ENCODE results near the gene PCLO. TPM values are rescaled to one million over a fixed set of nuclear protein-coding genes. Genes with fewer than 3 reads are reported as not detected.

PCLO gene
- total and polyA plus RNA-seq, 4 donors = 0.04 to 1.1 (median 0.48) TPM

- H3K9ac ChIP-seq (ENCODE audit: low read depth in 1 of 2, low read length in 2 of 2) = no peak overlapping the region
- no peaks in the 10 kb centered on the region for H3K36me3 ChIP-seq (ENCODE audit: control insufficient read depth in 4 of 4, insufficient read depth in 3 of 4, low read depth in 1 of 4, low read length in 3 of 4)
- no peak overlapping the region for H3K27ac ChIP-seq (ENCODE audit: low read depth in 1 of 2, low read length in 2 of 2)
- WGBS = 45% methylated on average over 3 of the region's 3 CpGs
- no peak for TF ChIP-seq ATF3 (IDR thresholded peaks at IDR 0.05)
- no peak for TF ChIP-seq SP1 (IDR thresholded peaks at IDR 0.05)
- no peak for TF ChIP-seq YY1 (IDR thresholded peaks at IDR 0.05)
- no peak for TF ChIP-seq HNF4G (IDR thresholded peaks at IDR 0.05)
- no peak for TF ChIP-seq RXRA (IDR thresholded peaks at IDR 0.05)
- TF ChIP-seq, protein P1, sequence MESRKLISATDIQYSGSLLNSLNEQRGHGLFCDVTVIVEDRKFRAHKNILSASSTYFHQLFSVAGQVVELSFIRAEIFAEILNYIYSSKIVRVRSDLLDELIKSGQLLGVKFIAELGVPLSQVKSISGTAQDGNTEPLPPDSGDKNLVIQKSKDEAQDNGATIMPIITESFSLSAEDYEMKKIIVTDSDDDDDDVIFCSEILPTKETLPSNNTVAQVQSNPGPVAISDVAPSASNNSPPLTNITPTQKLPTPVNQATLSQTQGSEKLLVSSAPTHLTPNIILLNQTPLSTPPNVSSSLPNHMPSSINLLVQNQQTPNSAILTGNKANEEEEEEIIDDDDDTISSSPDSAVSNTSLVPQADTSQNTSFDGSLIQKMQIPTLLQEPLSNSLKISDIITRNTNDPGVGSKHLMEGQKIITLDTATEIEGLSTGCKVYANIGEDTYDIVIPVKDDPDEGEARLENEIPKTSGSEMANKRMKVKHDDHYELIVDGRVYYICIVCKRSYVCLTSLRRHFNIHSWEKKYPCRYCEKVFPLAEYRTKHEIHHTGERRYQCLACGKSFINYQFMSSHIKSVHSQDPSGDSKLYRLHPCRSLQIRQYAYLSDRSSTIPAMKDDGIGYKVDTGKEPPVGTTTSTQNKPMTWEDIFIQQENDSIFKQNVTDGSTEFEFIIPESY (IDR thresholded peaks at IDR 0.05) = no peak
- TF ChIP-seq JUND (IDR thresholded peaks at IDR 0.05) = no peak
- no peak for TF ChIP-seq EGR1 (IDR thresholded peaks at IDR 0.05; ENCODE audit: low read depth in 2 of 2)
- TF ChIP-seq, protein P2, sequence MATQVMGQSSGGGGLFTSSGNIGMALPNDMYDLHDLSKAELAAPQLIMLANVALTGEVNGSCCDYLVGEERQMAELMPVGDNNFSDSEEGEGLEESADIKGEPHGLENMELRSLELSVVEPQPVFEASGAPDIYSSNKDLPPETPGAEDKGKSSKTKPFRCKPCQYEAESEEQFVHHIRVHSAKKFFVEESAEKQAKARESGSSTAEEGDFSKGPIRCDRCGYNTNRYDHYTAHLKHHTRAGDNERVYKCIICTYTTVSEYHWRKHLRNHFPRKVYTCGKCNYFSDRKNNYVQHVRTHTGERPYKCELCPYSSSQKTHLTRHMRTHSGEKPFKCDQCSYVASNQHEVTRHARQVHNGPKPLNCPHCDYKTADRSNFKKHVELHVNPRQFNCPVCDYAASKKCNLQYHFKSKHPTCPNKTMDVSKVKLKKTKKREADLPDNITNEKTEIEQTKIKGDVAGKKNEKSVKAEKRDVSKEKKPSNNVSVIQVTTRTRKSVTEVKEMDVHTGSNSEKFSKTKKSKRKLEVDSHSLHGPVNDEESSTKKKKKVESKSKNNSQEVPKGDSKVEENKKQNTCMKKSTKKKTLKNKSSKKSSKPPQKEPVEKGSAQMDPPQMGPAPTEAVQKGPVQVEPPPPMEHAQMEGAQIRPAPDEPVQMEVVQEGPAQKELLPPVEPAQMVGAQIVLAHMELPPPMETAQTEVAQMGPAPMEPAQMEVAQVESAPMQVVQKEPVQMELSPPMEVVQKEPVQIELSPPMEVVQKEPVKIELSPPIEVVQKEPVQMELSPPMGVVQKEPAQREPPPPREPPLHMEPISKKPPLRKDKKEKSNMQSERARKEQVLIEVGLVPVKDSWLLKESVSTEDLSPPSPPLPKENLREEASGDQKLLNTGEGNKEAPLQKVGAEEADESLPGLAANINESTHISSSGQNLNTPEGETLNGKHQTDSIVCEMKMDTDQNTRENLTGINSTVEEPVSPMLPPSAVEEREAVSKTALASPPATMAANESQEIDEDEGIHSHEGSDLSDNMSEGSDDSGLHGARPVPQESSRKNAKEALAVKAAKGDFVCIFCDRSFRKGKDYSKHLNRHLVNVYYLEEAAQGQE (IDR thresholded peaks at IDR 0.05) = no peak
- no peak for TF ChIP-seq GABPA (IDR thresholded peaks at IDR 0.05 in 1 of 2, conservative IDR thresholded peaks at IDR 0.05 in 1 of 2)
- no peak for TF ChIP-seq RAD21 (IDR thresholded peaks at IDR 0.05)
- TF ChIP-seq HNF4A (conservative IDR thresholded peaks at IDR 0.05) = no peak
- TF ChIP-seq CTCF (IDR thresholded peaks at IDR 0.05; ENCODE audit: low read depth, low read length, missing input control) = no peak
- TF ChIP-seq MAX (IDR thresholded peaks at IDR 0.05) = no peak
- TF ChIP-seq FOXA1 (IDR thresholded peaks at IDR 0.05) = no peak
- TF ChIP-seq FOXA2 (IDR thresholded peaks at IDR 0.05) = no peak
- no peak for TF ChIP-seq NR2F2 (IDR thresholded peaks at IDR 0.05)
- no peaks in the 10 kb centered on the region for H3K4me1 ChIP-seq (ENCODE audit: control insufficient read depth in 4 of 4, insufficient read depth in 4 of 4, low read length in 3 of 4)
- H3K27me3 ChIP-seq (ENCODE audit: control insufficient read depth in 4 of 4, insufficient read depth in 4 of 4, low read length in 3 of 4) = no peaks in the 10 kb centered on the region
- H3K4me3 ChIP-seq (ENCODE audit: low read depth in 1 of 3, low read length in 3 of 3) = no peak overlapping the region
- DNase-seq (ENCODE audit: low spot score) = no peak
- no peaks in the 10 kb centered on the region for H3K9me3 ChIP-seq (ENCODE audit: control insufficient read depth in 4 of 4, low read length in 3 of 4)
Measured at GRCh38 chr7:82840061-82840460, 322.6 kb downstream of the PCLO start.

- Histone ChIP-seq H3K27ac (ENCODE audit: low read depth in 1 of 2, low read length in 2 of 2) (no peak overlapping the region), H3K36me3 (ENCODE audit: control insufficient read depth in 4 of 4, insufficient read depth in 3 of 4, low read depth in 1 of 4, low read length in 3 of 4) (no peaks in the 10 kb centered on the region), H3K9me3 (ENCODE audit: control insufficient read depth in 4 of 4, low read length in 3 of 4) (no peaks in the 10 kb centered on the region), H3K4me1 (ENCODE audit: control insufficient read depth in 4 of 4, insufficient read depth in 4 of 4, low read length in 3 of 4) (no peaks in the 10 kb centered on the region), H3K4me3 (ENCODE audit: low read depth in 1 of 3, low read length in 3 of 3) (no peak overlapping the region), H3K27me3 (ENCODE audit: control insufficient read depth in 4 of 4, insufficient read depth in 4 of 4, low read length in 3 of 4) (no peaks in the 10 kb centered on the region), H3K9ac (ENCODE audit: low read depth in 1 of 2, low read length in 2 of 2) (no peak overlapping the region)
- no peak for DNase-seq (ENCODE audit: low spot score)
- WGBS = 62% methylated on average over 4 of the region's 4 CpGs
- TF ChIP-seq NR2F2 (IDR thresholded peaks at IDR 0.05) (no peak), RXRA (IDR thresholded peaks at IDR 0.05) (no peak), HNF4A (conservative IDR thresholded peaks at IDR 0.05) (no peak), JUND (IDR thresholded peaks at IDR 0.05) (no peak), MAX (IDR thresholded peaks at IDR 0.05) (no peak), RAD21 (IDR thresholded peaks at IDR 0.05) (no peak), SP1 (IDR thresholded peaks at IDR 0.05) (no peak), FOXA1 (IDR thresholded peaks at IDR 0.05) (no peak), YY1 (IDR thresholded peaks at IDR 0.05) (no peak), FOXA2 (IDR thresholded peaks at IDR 0.05) (no peak), HNF4G (IDR thresholded peaks at IDR 0.05) (no peak), CTCF (IDR thresholded peaks at IDR 0.05; ENCODE audit: low read depth, low read length, missing input control) (no peak), GABPA (IDR thresholded peaks at IDR 0.05 in 1 of 2, conservative IDR thresholded peaks at IDR 0.05 in 1 of 2) (no peak)
- TF ChIP-seq, protein P2 (IDR thresholded peaks at IDR 0.05) = no peak
Measured at GRCh38 chr7:82839555-82839954, 323.1 kb downstream of the PCLO start.

Measured in liver (tissue), 9 donors.